ENCODE results near the gene FAM117A.
"Not testable (repeated sequence)": the region's sequence is repeated elsewhere in the genome, so short reads cannot be mapped to it uniquely, and the experiment has no call there.

Gene FAM117A

DNA sequence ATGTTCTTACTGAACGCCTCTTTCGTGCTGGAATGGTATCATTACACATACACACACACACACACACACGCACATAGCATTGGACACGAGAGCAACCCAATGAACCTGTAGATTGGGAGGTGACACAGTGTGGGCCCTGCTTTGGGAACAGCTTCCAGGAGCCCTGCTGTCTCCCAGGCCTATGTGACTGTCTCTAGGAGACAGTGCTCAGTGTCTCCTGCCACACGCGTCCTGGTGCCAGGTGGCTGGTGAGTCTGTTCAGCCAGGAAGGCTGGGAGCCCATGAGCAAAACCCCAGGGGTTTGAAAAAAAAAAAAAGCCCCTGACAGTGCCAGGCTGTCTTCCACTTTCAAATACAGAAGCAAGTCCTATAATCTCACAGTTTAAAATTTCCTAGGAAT is 83.6 kb downstream of the FAM117A start:
- no peak for DNase-seq (ENCODE audit: low read depth, low spot score)

DNA sequence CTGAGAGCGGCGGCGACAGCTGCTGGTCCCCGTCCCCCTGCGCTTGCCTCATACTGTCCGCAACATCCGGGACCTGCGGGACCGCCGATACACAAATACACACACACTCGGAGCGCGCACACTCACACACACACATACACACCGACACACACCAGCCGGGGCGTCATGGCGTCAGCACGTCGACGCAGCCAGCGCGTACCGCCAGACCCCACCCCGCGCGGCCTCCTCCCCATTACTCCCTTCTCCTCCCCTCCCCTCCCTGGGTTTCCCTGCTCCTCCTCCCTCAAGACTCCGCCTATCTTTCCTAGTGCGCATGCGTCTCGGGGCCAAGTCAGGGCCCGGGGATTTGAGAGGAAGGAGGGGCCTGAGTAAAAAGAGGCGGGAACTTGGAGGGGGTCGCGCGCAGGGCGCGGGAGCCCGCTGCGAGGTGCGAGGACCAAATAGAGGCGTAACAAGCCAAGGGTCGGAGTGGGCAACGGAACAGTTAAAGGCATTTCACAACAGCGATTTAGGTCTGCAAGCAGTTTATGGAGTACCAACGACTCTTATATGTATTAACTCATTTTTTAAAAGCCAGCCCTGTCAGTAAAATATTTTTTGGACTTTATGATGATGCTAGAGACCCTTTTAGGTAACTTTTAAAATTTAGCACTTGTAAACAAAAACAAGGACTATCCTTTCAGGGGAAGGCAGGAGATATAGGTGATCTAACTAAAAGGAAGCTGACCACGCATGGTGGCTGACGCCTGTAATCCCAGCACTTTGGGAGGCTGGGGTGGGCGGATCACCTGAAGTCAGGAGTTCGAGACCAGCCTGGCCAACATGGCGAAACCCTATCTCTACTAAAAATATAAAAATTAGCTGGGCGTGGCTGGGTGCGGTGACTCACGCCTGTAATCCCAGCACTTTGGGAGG is 85.7 kb downstream of the FAM117A start, which contains the start of gene SPOP:
TSS of gene SPOP (minus strand) at position 165 of the 915 bp plus-strand sequence. CDS start 55,287 bp downstream, outside the sequence.
- DNase-seq (ENCODE audit: low read depth, low spot score): peak; percentile 100

DNA sequence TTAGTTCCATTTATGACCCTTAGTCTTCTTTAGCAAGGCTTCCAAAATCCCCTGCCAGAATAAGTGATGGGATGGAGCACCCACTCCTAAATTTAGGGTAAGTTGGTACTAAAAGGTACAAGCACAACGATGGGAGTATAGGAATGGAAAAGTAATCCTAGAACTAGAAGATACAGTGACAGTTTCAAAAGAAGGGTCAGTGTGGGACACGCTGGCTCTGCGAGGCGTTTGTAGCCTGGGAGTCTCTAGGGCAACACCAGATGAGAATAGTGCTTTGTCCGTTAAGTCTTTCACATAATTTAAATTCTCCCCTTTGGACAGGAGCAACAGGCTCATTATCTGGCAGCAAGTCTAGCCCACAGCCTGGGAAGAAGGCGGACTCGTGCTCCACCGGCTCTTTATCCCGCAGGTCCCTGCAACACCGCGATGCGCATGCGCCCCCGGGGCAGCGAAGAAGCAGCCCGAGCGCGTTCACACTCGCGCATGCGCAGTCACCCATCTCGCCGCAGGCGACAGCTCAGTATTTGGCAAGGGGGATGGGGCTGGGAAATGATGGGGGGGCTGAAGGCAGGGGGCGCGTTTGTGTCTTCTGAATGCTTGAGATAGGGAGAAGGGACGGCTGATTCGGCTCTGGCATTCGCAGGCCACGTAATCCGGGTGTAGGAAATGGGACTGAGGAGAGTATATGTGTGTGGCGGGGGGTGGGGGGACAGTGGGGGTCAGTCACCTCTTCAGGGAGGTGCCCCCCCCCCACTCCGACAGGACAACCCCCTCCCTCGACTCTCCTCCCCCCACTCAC is 86.6 kb downstream of the FAM117A start:
- peak; percentile 95 for DNase-seq (ENCODE audit: low read depth, low spot score)

DNA sequence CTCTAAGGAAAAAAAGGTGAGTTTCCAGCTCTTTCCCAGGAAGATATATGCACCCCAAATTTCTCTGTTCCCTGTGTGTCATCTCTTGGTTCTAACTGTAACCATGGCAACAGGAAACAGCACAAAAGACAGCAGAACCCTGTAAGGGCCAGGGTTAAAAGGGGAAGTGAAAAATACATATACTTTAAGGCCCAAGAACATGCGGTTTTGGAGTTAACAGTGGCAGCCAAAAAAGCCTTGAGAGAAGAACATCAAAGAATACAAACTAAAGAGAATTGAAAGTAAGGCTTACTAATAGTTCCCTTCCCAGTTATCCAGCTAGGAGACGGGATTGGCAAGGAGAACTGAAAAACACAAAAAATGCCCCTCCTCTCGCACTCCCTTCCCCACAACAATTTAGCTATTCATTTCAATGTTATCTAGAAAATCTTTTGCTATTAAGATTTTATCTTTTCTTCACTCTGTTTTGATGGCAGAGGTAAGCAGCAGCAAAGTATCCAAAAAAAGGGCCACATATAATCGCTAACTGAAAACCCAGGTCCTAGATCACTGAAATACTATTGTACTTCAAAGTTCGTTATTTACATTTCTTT is 87.6 kb downstream of the FAM117A start:
- DNase-seq (ENCODE audit: low read depth, low spot score): no peak

DNA sequence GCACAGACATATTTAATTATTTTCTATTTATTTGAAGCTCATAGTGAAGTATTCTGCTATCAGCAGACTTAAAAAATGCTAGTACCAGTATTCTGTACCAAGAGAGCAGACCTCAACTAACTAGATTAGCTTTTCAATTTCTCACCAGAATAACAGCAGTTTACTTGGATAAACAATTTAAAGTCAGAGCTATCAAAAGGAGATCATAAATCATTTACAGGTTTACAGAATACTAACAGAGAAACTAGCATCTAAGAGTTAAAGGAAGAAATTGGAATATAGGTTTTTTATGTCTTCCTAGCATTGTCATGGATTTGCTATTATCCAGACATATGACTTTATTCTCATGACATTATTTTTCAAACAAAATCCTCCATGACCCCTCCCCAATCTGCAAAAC is 89.4 kb downstream of the FAM117A start:
- no peak for DNase-seq (ENCODE audit: low read depth, low spot score)

DNA sequence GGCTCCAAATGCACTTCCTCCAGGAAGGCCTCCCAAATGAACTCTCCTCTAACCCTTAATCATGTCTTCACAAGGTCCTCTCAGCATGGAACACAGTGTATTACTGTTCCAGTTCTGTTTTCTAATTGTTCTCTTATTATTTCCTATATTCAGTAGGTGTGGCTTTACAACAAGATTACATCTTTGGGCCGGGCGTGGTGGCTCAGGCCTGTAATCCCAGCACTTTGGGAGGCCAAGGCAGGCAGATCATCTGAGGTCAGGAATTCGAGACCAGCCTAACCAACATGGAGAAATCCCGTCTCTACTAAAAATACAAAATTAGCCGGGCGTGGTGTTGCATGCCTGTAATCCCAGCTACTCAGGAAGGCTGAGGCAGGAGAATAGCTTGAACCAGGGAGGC is 90.3 kb downstream of the FAM117A start:
- DNase-seq (ENCODE audit: low read depth, low spot score): not testable (repeated sequence)

DNA sequence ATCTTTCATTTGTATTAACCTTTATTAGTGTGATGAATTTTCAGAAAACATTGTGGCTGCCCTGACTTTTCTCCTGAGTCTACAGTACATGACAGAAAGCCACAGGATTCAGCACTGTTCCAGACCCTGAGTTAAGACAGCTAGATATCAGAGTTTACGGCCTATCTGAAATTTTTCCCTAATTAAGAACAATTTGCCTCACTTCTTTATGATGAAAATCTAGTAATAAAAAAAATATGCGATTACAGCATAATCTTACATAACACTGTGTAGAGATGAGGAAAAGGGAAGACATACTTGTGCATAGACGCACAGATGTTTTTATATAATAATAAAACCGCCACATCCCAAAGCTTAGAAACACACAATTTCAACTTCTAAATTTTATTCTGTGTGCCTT is 93.3 kb downstream of the FAM117A start:
- DNase-seq (ENCODE audit: low read depth, low spot score): no peak

DNA sequence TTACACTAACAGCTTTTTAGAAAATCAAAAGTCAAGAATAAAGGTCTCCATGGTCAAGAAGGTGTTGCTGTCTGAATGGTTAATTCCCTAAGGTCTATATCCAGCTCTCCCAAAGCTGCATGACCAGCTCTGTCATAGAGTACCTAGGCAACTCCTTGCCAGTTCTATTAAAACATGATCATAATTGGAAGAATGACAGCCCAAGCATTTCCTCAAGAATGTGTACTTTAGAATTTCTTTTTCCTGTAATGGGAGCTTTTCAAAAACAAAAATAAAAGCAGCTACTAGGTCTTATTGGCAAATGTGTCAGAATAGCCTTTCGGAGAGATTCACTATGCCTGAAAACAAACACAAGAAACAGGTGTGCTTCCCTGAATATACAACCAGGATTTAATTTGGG is 93.9 kb downstream of the FAM117A start:
- no peak for DNase-seq (ENCODE audit: low read depth, low spot score)

DNA sequence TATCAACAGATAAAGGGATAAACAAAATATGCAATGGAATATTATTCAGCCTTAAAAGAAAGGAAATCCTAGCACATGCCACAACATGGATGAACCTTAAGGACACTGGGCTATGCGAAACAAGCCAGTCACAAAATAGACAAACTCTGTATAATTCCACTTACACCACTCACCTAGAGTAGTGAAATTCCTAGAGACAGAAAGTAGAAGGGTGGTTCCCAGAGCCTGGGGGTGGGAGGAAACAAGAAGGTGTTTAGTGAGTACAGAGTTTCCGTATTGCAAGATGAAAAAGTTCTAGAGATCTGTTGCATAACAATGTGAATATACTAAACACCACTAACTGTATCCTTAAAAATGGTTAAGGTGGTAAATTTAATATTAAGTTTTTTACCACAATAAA is 96.1 kb downstream of the FAM117A start:
- DNase-seq (ENCODE audit: low read depth, low spot score): no peak

DNA sequence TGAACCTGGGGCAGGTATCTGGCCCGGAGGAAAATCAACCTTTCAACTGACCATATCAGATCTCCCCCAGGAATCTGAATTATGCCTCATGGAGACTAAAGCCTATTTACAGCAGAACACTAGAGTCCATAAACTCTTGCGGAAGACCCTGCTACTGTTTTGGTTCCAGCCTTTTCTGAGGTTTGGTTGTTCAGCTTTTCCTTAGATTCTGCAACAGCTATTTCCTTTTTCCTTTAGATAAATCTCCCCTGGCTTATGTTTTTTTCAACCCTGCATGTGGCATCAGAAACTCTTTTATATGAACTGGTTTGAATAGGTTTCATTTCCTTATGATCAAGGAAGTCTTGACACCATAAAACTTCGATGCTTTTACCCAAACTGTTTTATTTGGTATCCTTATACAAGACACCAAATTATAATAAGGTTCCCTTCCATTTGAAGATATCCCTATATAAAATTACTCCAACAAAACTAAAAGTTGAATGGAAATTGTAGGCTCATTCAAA is 99.2 kb downstream of the FAM117A start:
- DNase-seq (ENCODE audit: low read depth, low spot score): no peak
